NCI-H2081 treated with DMSO at 0.1 percent for 48 hours (cell line): ENCODE data around the gene CBX4.

Source experiments
- DNase-seq: peaks from one replicate; lab custom pipeline; 2025; lab: John Stamatoyannopoulos, UW

The CBX4 gene

DNA sequence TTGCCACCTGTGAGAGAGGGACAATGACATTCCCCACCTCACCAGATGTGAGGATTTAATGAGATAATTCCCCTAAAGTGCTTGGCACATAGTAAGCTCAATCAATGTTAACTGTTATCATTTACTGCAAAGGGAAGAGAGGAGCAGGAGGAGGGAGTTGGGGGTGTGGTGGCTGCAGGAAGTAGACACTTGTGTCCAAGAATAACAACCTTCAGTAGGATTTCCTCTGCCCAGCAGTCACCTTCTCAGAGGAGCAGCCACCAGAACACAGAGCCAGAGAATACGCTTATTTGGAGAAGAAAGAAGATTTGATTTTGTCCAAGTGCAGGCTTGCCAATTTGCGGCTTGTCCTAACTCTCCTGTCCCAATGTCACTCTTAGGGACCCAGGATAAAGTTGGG lies 10.2 kb downstream of the CBX4 start:
- no peak for DNase-seq

DNA sequence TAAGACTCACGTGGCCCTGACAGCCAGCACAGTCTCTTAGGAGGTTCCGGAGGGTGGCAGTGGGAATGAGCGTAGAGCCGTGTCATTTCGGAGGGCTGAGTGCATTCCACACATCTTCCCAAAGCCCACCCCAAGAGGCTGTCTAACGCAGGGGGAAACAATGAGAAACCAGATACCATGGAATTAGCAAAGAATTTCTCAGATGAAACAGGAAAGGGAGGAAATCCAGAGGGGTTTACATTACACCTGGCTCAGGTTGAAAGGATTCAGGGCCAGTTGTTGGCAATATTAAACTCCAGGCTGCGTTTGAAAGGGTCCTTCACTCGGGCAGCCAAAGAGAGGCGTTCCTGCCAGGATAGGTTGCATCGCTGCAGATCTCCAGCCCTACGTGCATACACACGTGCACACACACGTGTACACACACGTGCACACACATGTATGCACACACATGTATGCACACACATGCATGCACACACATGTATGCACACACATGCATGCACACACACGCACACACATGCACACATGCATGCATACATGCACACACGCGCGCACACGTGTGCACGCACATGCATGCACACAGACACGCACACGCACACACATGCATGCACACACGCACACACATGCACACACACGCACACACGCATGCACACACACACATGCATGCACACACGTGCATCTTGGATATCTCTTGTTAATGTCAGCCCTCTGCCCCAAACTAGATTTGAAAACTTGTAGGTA lies 12.2 kb downstream of the CBX4 start:
- no peak for DNase-seq

GRCh38 chr17:79826204-79826680 lies 13.0 kb downstream of the CBX4 start:
- DNase-seq = no peak

- DNase-seq = no peak
Measured at GRCh38 chr17:79825580-79825921, 13.7 kb downstream of the CBX4 start.

DNA sequence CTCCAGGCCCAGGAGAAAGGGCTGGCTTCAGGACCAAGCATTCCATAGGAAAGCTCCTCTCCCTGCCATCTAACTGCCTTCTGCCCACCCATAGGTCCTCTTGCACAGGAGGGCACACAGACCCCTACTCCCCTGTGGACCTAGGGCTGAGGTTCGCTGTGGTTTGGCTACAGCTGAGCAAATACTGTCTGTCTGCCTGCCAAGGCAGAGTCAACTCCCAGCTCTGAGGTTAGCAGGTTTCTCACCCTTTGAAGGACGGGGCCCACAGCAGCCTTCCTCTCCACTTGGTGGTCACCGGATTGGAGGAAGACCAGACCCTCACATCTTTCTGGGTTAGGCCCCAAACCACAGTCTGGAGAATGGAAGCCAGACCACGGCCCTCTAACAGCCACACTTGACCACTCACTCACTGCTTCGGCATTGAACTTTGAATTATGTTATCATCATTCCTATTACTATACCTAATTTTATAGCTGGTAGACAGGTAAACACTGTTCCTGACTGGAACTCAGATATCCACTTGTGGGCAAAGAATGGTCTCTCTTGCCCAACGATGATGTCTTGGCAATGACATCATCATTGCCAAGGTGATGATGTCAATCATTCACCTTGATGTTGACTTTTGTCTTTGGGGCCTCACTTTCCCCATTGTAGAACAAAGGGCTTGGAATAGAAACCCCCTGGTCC lies 14.2 kb downstream of the CBX4 start:
- DNase-seq = no peak

GRCh38 chr17:79824234-79824633 lies 15.0 kb downstream of the CBX4 start:
- DNase-seq = no peak

- no peak for DNase-seq
Measured at GRCh38 chr17:79822583-79823124, 16.6 kb downstream of the CBX4 start.

- DNase-seq = no peak
Measured at GRCh38 chr17:79821331-79822095, 17.7 kb downstream of the CBX4 start.

GRCh38 chr17:79820959-79821330 lies 18.3 kb downstream of the CBX4 start:
- DNase-seq = no peak

DNA sequence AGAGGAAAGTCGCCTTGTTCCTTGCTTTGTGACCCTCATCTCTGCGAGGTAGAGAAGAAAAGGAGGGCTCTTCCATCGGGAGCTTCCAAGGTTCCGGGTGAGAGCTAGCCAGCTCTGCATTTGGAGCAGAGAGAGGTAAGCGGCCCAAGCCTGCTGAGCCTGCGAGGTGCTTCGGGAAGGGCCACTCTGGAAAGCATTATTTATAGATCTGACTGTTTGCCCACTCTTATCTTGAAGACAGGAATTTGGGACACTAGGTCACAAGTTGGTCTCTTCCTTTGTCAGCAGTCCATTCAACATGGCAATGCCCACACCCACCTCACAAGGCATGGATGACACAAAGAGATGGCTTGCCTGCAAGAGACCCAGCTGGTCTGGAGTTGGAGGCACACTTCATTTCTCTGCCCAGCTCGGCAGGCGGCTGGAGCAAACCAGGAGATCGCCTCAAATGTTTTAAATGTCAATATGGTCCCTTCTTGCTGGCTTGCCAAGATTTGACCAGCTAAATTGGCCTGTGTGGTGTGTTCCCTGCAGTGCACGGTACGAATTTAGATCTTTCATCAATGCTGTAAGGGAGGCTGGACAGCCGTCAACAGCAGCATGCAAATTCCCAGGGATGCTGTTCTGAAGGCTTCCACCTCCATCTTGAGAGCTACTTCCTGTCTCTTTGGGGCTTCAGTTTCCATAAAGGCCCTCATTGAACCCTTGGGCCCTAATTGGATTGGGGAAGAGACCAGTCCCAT lies 19.5 kb downstream of the CBX4 start:
- no peak for DNase-seq

DNA sequence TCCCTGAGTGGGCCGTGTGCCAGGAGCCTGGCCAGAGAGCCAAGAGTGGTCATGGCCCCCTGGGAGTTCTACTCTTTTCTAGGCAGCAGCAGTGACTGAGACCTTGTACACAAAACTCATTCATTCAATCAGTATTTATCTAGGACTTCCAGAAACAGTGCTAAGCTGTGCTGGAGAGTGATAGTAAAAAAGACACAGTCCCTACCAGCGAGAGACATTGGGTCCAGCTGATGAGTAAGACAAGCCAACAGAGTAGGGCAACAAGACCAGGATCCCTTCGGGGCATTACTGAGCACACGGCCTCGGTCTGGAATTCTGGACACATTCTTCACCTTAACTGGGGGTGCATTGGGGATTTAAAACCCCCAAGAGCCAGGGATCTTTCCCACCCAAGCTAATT lies 20.2 kb downstream of the CBX4 start:
- no peak for DNase-seq

- DNase-seq = no peak
Measured at GRCh38 chr17:79818026-79818758, 21.0 kb downstream of the CBX4 start.

- DNase-seq = no peak
Measured at GRCh38 chr17:79815836-79816461, 23.3 kb downstream of the CBX4 start.

GRCh38 chr17:79814974-79815835 lies 24.0 kb downstream of the CBX4 start:
- no peak for DNase-seq

- DNase-seq = no peak
Measured at GRCh38 chr17:79814127-79814973, 24.9 kb downstream of the CBX4 start.

DNA sequence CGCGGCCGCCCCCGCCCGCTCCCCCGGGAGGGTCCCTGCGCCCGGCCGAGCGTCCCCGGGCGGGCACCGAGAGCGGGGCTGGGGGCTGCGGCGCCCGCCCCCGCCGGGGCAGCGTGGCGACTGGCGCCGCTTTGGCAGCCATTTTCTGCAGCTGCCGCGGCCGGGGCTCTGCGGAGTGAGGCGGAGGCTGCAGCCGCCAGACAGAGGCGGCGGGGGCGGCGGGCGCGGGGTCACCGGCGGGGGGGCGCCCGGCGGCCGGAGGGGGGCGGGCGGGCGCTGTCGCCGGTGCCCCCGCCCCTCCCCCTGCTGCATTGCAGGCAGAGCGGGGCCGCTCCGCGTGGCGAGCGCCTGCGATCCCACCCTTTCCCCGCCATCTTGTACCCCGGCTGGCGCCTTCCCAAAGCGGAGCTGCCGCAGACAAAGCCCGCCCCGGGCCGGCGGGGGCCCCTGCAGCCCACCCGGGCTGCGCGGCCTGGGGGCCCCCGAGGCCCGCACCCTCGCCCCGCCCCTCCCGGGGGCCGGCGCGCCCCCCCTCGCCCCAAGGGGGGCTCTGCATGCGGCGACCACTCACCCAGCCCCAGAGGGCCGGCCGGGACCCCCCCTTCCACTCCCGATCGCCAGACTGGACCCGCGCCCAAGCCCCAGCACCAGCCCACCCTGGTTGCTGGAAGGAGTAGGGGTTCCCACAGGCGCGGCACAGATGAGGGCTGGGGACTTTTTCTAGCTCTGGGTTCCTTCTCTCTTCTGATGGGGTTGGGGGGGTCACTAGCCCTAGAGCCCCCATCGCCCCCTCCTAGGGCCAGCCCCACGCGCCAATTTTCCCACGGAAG lies 25.7 kb downstream of the CBX4 start:
- no peak for DNase-seq

GRCh38 chr17:79812353-79813258 lies 26.6 kb downstream of the CBX4 start:
- no peak for DNase-seq
